HFFc6 (cell line): ENCODE data around the gene ANKRD13D. TPM values are rescaled to one million over a fixed set of nuclear protein-coding genes. Genes with fewer than 3 reads are reported as not detected.

Source experiments
- DNase-seq: peaks from one replicate; pipeline ENCODE4 v3.0.0-alpha.2; 2018
- H3K27ac Mint-ChIP-seq: 2 replicates; pipeline ENCODE4 v1.8.0; 2020; ENCODE audit warnings: mild to moderate bottlenecking, mixed read lengths
- H3K27me3 Mint-ChIP-seq: 2 replicates; pipeline ENCODE4 v1.8.0; 2021; ENCODE audit warnings: mild to moderate bottlenecking, moderate library complexity, mixed read lengths; ENCODE audit not compliant: insufficient read depth
- H3K36me3 Mint-ChIP-seq: 2 replicates; pipeline ENCODE4 v1.8.0; 2021; ENCODE audit warnings: low read depth, mixed read lengths
- H3K4me1 Mint-ChIP-seq: 2 replicates; pipeline ENCODE4 v1.8.0; 2020; ENCODE audit warnings: low read depth, mixed read lengths
- H3K4me3 Mint-ChIP-seq: 2 replicates; pipeline ENCODE4 v1.8.0; 2020; ENCODE audit warnings: mild to moderate bottlenecking, moderate library complexity, mixed read lengths
- H3K9me3 Mint-ChIP-seq: 2 replicates; pipeline ENCODE4 v1.8.0; 2020; ENCODE audit warnings: mild to moderate bottlenecking, mixed read lengths
- long read RNA-seq: library from polyadenylated mRNA; unstranded; transcript quantifications from one replicate; pipeline ENCODE4 v2.0.0, GENCODE V29; 2019
- total RNA-seq, 6 experiments: library from RNA; stranded (reverse); fragmentation: NEBNext Ultra II Directional; extraction: Animal tissue kit (Norgen Biotek cat#: 25700); gene quantifications; 2 replicates in 1 of 6; 3 replicates in 5 of 6; pipeline ENCODE4 v1.2.3, GENCODE V29; 2021
- TF ChIP-seq, protein P1 (sequence below): fragments of 200-600 bp; sonication (generic); IDR thresholded peaks from 2 replicates; pipeline ENCODE4 v1.5.0; 2021; ENCODE audit warnings: antibody characterized with exemption, mild to moderate bottlenecking

The ANKRD13D gene
- 10 to 100 TPM; 24.7 to 34.6 (median 26.4) TPM for total RNA-seq
- long read RNA-seq, partial matches to known transcripts: 3 of 11 reads
- long read RNA-seq, other reads (novel, unspliced or antisense): 3 of 11 reads

DNA sequence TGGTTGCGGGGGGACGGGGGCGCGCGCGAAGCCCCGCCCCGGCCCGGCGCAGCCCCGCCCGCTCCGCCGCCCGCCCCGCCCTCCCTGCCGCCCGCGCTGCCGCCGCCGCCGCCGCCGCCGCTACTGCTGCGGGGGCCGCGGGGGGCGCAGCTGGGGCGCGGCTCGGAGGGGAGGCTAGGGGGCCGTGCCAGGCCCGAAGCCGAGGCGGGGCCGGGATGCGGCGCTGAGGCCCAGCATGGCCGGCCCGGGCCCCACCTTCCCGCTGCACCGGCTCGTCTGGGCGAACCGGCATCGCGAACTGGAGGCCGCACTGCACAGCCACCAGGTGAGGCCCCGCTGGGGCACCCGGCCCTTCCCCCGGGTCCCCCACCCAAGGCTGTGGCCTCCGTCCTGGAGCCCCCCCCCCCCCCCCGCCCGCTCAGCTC lies at the start of gene ANKRD13D:
ANKRD13D (plus strand) TSS at position 78 of the 425 bp plus-strand sequence; CDS start at position 236, 158 bp downstream.
- Mint-ChIP-seq H3K36me3 (peaks cover 24% of the 10 kb centered on the region), H3K27me3 (peaks cover 6% of the 10 kb centered on the region), H3K4me3 (peak within 1 kb of the TSS; percentile 94), H3K27ac (peak within 1 kb of the TSS; percentile 98), H3K4me1 (peaks cover 34% of the 10 kb centered on the region), H3K9me3 (no peaks in the 10 kb centered on the region)
- TF ChIP-seq, protein P1, sequence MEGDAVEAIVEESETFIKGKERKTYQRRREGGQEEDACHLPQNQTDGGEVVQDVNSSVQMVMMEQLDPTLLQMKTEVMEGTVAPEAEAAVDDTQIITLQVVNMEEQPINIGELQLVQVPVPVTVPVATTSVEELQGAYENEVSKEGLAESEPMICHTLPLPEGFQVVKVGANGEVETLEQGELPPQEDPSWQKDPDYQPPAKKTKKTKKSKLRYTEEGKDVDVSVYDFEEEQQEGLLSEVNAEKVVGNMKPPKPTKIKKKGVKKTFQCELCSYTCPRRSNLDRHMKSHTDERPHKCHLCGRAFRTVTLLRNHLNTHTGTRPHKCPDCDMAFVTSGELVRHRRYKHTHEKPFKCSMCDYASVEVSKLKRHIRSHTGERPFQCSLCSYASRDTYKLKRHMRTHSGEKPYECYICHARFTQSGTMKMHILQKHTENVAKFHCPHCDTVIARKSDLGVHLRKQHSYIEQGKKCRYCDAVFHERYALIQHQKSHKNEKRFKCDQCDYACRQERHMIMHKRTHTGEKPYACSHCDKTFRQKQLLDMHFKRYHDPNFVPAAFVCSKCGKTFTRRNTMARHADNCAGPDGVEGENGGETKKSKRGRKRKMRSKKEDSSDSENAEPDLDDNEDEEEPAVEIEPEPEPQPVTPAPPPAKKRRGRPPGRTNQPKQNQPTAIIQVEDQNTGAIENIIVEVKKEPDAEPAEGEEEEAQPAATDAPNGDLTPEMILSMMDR: no peak
- no peak for DNase-seq

DNA sequence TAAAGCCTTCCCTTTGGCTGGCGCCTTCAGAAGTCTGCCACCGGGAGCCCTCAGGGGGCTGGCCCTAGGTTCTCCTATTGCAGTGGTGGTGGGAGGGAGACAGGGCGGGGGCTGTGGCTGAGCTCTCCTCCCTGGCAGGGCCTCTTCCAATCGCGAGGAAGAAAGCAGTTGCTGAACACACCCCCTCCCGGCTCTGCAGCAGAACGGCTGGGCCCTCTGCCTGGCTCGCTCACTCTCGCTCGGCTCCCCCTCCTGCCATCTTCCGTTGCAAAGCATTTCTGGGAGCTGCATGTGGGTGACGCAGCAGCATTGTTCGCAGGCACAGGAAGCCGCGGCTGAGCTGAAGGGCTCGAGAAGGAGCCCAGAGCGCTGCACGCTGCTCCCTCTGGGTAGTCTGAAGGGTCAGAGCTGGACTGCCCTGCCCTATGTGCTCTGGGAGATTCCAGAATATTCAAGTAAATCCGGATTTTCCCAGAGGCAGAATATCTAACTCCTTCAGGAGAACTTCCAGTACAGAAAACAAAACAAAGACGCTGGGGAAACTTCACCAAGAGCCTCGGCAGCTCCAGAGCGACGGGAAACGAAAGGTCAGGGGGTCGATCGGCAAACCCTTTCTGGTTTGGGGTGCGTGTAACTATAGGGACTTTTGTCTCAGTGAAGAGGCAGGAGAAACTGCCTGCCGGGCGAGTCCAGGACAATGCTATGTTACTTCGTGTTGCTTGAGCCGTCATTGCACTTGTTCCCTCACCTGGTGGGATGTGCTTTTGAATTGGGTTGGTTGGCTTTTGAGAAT lies 49.1 kb upstream of the ANKRD13D start:
- Mint-ChIP-seq H3K9me3 (no peaks in the 10 kb centered on the region), H3K4me3 (peak overlapping the region; percentile 100), H3K27ac (peak overlapping the region; percentile 99), H3K4me1 (peaks cover 53% of the 10 kb centered on the region), H3K36me3 (peaks cover 42% of the 10 kb centered on the region), H3K27me3 (peaks cover 6% of the 10 kb centered on the region)
- TF ChIP-seq, protein P1: peak; percentile 47; the same call in 1 of the 2 replicates
- DNase-seq: peak; percentile 99

DNA sequence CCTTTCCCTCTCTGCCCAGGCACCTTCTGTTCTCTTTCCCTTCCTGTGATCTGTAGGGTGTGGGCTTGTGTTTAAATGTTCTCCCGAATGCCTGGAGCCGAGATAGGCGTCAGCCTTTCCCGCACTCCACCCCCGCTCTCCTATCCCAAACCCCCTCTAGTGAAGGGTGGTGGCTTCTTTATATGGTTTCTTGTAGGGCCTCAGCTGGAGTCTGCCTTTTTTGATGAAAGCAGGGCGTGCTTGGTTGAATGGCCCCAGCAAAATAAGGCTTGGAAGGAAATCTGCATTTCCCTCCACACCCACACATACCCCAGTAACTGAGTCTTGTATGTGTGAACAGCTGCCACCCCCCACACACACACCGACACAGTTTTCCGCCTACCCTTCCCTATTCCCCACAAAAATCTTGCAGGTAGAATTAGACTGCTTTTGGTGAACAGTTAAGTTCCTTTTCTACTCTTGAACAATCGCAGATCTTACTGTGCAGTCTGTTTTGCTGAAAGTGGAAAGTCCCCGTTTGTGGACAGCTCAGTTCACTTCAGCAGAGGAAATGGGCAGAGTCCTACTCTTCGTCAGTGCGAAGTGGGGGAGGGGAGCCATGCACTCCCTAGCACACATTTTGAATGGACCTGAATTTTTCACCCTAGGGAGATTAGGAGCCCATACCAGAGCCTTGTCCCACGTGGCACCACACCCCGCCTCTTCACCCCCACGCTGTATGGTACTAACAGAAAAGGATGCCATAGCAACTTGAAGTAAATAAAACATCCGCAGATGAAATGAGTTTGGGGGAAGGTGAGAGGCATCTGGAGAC lies 48.3 kb upstream of the ANKRD13D start:
- Mint-ChIP-seq H3K4me1 (peaks cover 61% of the 10 kb centered on the region), H3K27ac (peak overlapping the region; percentile 99), H3K27me3 (peaks cover 6% of the 10 kb centered on the region), H3K9me3 (no peaks in the 10 kb centered on the region), H3K4me3 (peak overlapping the region; percentile 100), H3K36me3 (peaks cover 50% of the 10 kb centered on the region)
- TF ChIP-seq, protein P1: no peak
- DNase-seq: peak; percentile 87

DNA sequence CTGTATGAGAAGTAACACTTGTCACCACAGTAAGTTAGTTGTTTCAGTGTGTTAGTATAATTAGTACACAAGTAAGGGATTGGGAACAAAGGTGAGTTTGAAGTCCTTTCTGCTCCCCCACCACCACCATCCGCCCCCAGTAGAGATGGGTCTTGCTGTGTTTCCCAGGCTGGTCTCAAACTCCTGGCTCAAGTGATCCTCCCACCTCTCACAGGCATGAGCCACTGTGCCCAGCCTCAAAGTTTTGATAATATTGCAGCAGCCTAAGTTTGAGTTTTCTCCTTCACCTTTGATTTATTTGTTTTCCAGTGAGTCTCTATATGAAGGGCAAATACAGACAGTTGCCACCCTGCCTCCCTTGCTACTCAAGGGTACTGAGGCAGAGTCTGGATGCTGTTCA lies 46.6 kb upstream of the ANKRD13D start:
- no peak for DNase-seq
- Mint-ChIP-seq H3K9me3 (no peaks in the 10 kb centered on the region), H3K4me1 (peaks cover 68% of the 10 kb centered on the region), H3K36me3 (peaks cover 60% of the 10 kb centered on the region), H3K4me3 (peak overlapping the region; percentile 100), H3K27me3 (peaks cover 6% of the 10 kb centered on the region), H3K27ac (peak overlapping the region; percentile 99)
- TF ChIP-seq, protein P1: no peak

DNA sequence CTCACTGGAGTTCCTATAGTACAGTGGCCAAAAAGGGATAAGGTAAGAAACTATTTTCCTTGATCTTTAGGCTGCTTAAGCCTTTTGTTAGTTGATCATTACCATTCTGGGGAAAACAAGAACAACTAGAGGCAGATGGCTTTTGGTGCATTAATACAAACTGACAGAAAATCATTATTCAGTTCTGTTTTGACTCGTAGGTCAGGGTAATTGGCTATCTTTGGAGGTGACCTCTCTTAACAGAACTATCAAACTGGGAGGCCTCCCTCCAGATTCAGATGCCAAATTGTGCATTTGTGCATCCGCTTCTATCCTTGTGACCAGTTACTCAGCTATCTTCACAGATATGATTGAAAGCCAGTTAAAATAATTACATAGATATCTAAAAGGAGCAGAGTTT lies 46.1 kb upstream of the ANKRD13D start:
- no peak for DNase-seq
- Mint-ChIP-seq H3K9me3 (no peaks in the 10 kb centered on the region), H3K4me3 (peak overlapping the region; percentile 100), H3K4me1 (peaks cover 72% of the 10 kb centered on the region), H3K27ac (peak overlapping the region; percentile 99), H3K27me3 (peaks cover 6% of the 10 kb centered on the region), H3K36me3 (peaks cover 63% of the 10 kb centered on the region)
- TF ChIP-seq, protein P1: no peak
